Activated CD4-positive, alpha-beta T cell treated with anti-CD3 and anti-CD28 coated beads, Interleukin-2, amount 10 ng/mL, durations not matched to agents 7 days and 5 days (primary cell): ENCODE data around the gene FUZ. TPM values are rescaled to one million over a fixed set of nuclear protein-coding genes. Genes with fewer than 3 reads are reported as not detected.

Experiments
- CTCF ChIA-PET: fragments of 350-600 bp; sonication (Branson Sonifier 250); formaldehyde crosslinking; loops from one replicate; lab custom pipeline; 2021; ENCODE audit warnings: antibody characterized with exemption; lab: Charles Lee
- POLR2A ChIA-PET: fragments of 350-600 bp; sonication (Branson Sonifier 250); formaldehyde crosslinking; loops from one replicate; lab custom pipeline; 2021; ENCODE audit warnings: antibody characterized with exemption; lab: Charles Lee
- DNase-seq: peaks from one replicate; pipeline ENCODE4 v3.0.0-alpha.2; 2020
- H3K27ac Mint-ChIP-seq: one replicate; pipeline ENCODE4 v1.8.0; 2021; ENCODE audit warnings: mild to moderate bottlenecking, moderate library complexity, mixed read lengths
- H3K27me3 Mint-ChIP-seq: one replicate; pipeline ENCODE4 v1.8.0; 2021; ENCODE audit warnings: mixed read lengths
- H3K36me3 Mint-ChIP-seq: one replicate; pipeline ENCODE4 v1.8.0; 2021; ENCODE audit warnings: low read depth, mixed read lengths
- H3K4me1 Mint-ChIP-seq: one replicate; pipeline ENCODE4 v1.8.0; 2021; ENCODE audit warnings: mixed read lengths
- H3K4me3 Mint-ChIP-seq: one replicate; pipeline ENCODE4 v1.8.0; 2021; ENCODE audit warnings: mild to moderate bottlenecking, moderate library complexity, mixed read lengths
- H3K9me3 Mint-ChIP-seq: one replicate; pipeline ENCODE4 v1.8.0; 2021; ENCODE audit warnings: mixed read lengths
- total RNA-seq, 2 experiments: library from RNA; stranded (reverse); gene quantifications; one replicate each; pipeline ENCODE4 v1.2.3, GENCODE V29; 2021

Gene FUZ
- total RNA-seq, 2 experiments from 2014 or later = 13.3 to 13.9 TPM

- no peak overlapping the region for H3K4me3 Mint-ChIP-seq
- H3K4me1 Mint-ChIP-seq = peaks cover 29% of the 10 kb centered on the region
- H3K27ac Mint-ChIP-seq = no peak overlapping the region
- no peaks in the 10 kb centered on the region for H3K27me3 Mint-ChIP-seq
- no peaks in the 10 kb centered on the region for H3K9me3 Mint-ChIP-seq
- DNase-seq = no peak
- H3K36me3 Mint-ChIP-seq = peaks cover 12% of the 10 kb centered on the region
- ChIA-PET CTCF (no interaction called here), POLR2A (no interaction called here)
Measured at GRCh38 chr19:49775742-49776370, 37.2 kb downstream of the FUZ start.

- no peaks in the 10 kb centered on the region for H3K9me3 Mint-ChIP-seq
- CTCF ChIA-PET = no interaction called here
- H3K27me3 Mint-ChIP-seq = no peaks in the 10 kb centered on the region
- no peak for DNase-seq
- no peak overlapping the region for H3K27ac Mint-ChIP-seq
- POLR2A ChIA-PET = no interaction called here
- H3K4me3 Mint-ChIP-seq = no peak overlapping the region
- peaks cover 12% of the 10 kb centered on the region for H3K36me3 Mint-ChIP-seq
- H3K4me1 Mint-ChIP-seq = peaks cover 27% of the 10 kb centered on the region
Measured at GRCh38 chr19:49774969-49775368, 38.1 kb downstream of the FUZ start.

- Mint-ChIP-seq H3K9me3 (no peaks in the 10 kb centered on the region), H3K4me3 (no peak overlapping the region), H3K4me1 (peaks cover 32% of the 10 kb centered on the region), H3K27ac (no peak overlapping the region), H3K36me3 (peaks cover 10% of the 10 kb centered on the region), H3K27me3 (no peaks in the 10 kb centered on the region)
- CTCF ChIA-PET = no interaction called here
- DNase-seq = no peak
- POLR2A ChIA-PET = no interaction called here
Measured at GRCh38 chr19:49773663-49774350, 39.3 kb downstream of the FUZ start.

GRCh38 chr19:49772850-49773432 is 40.2 kb downstream of the FUZ start:
- Mint-ChIP-seq H3K9me3 (no peaks in the 10 kb centered on the region), H3K27ac (no peak overlapping the region), H3K4me1 (peaks cover 41% of the 10 kb centered on the region), H3K36me3 (peaks cover 14% of the 10 kb centered on the region), H3K27me3 (no peaks in the 10 kb centered on the region), H3K4me3 (no peak overlapping the region)
- ChIA-PET POLR2A (no interaction called here), CTCF (no interaction called here)
- no peak for DNase-seq

- Mint-ChIP-seq H3K27ac (no peak overlapping the region), H3K27me3 (no peaks in the 10 kb centered on the region)
Measured at GRCh38 chr19:49771674-49772139, 41.4 kb downstream of the FUZ start.

GRCh38 chr19:49770529-49770928 is 42.6 kb downstream of the FUZ start:
- Mint-ChIP-seq H3K9me3 (no peaks in the 10 kb centered on the region), H3K27me3 (no peaks in the 10 kb centered on the region), H3K4me1 (peaks cover 48% of the 10 kb centered on the region), H3K36me3 (peaks cover 13% of the 10 kb centered on the region), H3K27ac (no peak overlapping the region), H3K4me3 (no peak overlapping the region)
- ChIA-PET CTCF (no interaction called here), POLR2A (no interaction called here)
- no peak for DNase-seq

More at GRCh38 chr19:49771674-49772139, 41.4 kb downstream of the FUZ start:
- POLR2A ChIA-PET = no interaction called here
- no peak overlapping the region for H3K4me3 Mint-ChIP-seq
- H3K36me3 Mint-ChIP-seq = peaks cover 16% of the 10 kb centered on the region
- DNase-seq = no peak
- CTCF ChIA-PET = interaction anchor here (0.7 to 0.8 kb wide), 2 partner anchors 90 to 1050 kb away, joined by 3 to 4 read pairs; no protein-coding TSS in a partner anchor
- H3K9me3 Mint-ChIP-seq = no peaks in the 10 kb centered on the region
- peaks cover 48% of the 10 kb centered on the region for H3K4me1 Mint-ChIP-seq

- POLR2A ChIA-PET = no interaction called here
- Mint-ChIP-seq H3K27ac (peak overlapping the region; percentile 89), H3K27me3 (no peaks in the 10 kb centered on the region), H3K4me3 (peak overlapping the region; percentile 97), H3K4me1 (peaks cover 46% of the 10 kb centered on the region), H3K9me3 (no peaks in the 10 kb centered on the region), H3K36me3 (peaks cover 13% of the 10 kb centered on the region)
- no peak for DNase-seq
- CTCF ChIA-PET = no interaction called here
Measured at GRCh38 chr19:49767967-49768581, 45.0 kb downstream of the FUZ start.

- H3K27ac Mint-ChIP-seq = peak overlapping the region; percentile 89
- peaks cover 43% of the 10 kb centered on the region for H3K4me1 Mint-ChIP-seq
- ChIA-PET CTCF (interaction anchor here (0.8 to 1.5 kb wide), 2 partner anchors 41 to 95 kb away, joined by 3 read pairs; no protein-coding TSS in a partner anchor), POLR2A (interaction anchor here (0.6 kb wide), 1 partner anchor 26 kb away, joined by 3 read pairs; no protein-coding TSS in a partner anchor)
- H3K4me3 Mint-ChIP-seq = peak overlapping the region; percentile 97
- peaks cover 11% of the 10 kb centered on the region for H3K36me3 Mint-ChIP-seq
- no peaks in the 10 kb centered on the region for H3K9me3 Mint-ChIP-seq
- no peak for DNase-seq
- H3K27me3 Mint-ChIP-seq = no peaks in the 10 kb centered on the region
Measured at GRCh38 chr19:49767381-49767780, 45.7 kb downstream of the FUZ start.

GRCh38 chr19:49766930-49767299 is 46.2 kb downstream of the FUZ start, which contains the start of gene AP2A1:
Gene AP2A1, plus strand, starts transcription at chr19:49767001. Its CDS starts 133 bp downstream, at chr19:49767134.
- H3K27ac Mint-ChIP-seq = peak within 1 kb of the TSS; percentile 96
- ChIA-PET CTCF (interaction anchor here (0.6 to 1.5 kb wide), 3 partner anchors 42 to 95 kb away, joined by 3 read pairs; no protein-coding TSS in a partner anchor), POLR2A (interaction anchor here (0.6 to 0.7 kb wide), 2 partner anchors 21 to 26 kb away, joined by 3 read pairs; no protein-coding TSS in a partner anchor)
- H3K27me3 Mint-ChIP-seq = no peaks in the 10 kb centered on the region
- no peak for DNase-seq
- peaks cover 45% of the 10 kb centered on the region for H3K4me1 Mint-ChIP-seq
- peak within 1 kb of the TSS; percentile 97 for H3K4me3 Mint-ChIP-seq
- no peaks in the 10 kb centered on the region for H3K9me3 Mint-ChIP-seq
- H3K36me3 Mint-ChIP-seq = peaks cover 11% of the 10 kb centered on the region

- Mint-ChIP-seq H3K4me1 (peaks cover 41% of the 10 kb centered on the region), H3K4me3 (peak overlapping the region; percentile 97), H3K27ac (peak overlapping the region; percentile 96), H3K27me3 (no peaks in the 10 kb centered on the region), H3K9me3 (no peaks in the 10 kb centered on the region), H3K36me3 (peaks cover 7% of the 10 kb centered on the region)
- ChIA-PET POLR2A (interaction anchor here (0.6 to 0.7 kb wide), 2 partner anchors 22 to 27 kb away, joined by 3 read pairs; no protein-coding TSS in a partner anchor), CTCF (interaction anchor here (0.6 to 1.5 kb wide), 3 partner anchors 42 to 96 kb away, joined by 3 read pairs; no protein-coding TSS in a partner anchor)
- DNase-seq = peak; percentile 100
Measured at GRCh38 chr19:49766007-49766929, 46.8 kb downstream of the FUZ start.

- Mint-ChIP-seq H3K4me1 (peaks cover 35% of the 10 kb centered on the region), H3K27ac (peak overlapping the region; percentile 78), H3K4me3 (peak overlapping the region; percentile 44), H3K27me3 (no peaks in the 10 kb centered on the region), H3K9me3 (no peaks in the 10 kb centered on the region), H3K36me3 (peaks cover 7% of the 10 kb centered on the region)
- CTCF ChIA-PET = interaction anchor here (0.6 kb wide), 1 partner anchor 361 kb away, joined by 3 read pairs; no protein-coding TSS in a partner anchor
- POLR2A ChIA-PET = no interaction called here
- DNase-seq = no peak
Measured at GRCh38 chr19:49764341-49764740, 48.8 kb downstream of the FUZ start.
